Keratinocyte (primary cell): ENCODE results near the gene PACSIN2. TPM values are rescaled to one million over a fixed set of nuclear protein-coding genes. Genes with fewer than 3 reads are reported as not detected.

Source experiments
- DNase-seq: peaks from one replicate; pipeline ENCODE4 v3.0.0-alpha.2; 2011; ENCODE audit warnings: low read depth, missing footprints, low spot score
- FAIRE-seq: peaks from 2 replicates; lab custom pipeline; 2011; peaks lifted over from hg19 to GRCh38; lab: Jason Lieb, UNC
- H2AFZ ChIP-seq: 2 replicates; pipeline ENCODE4 v1.6.0; 2012; ENCODE audit warnings: low read length, control low read depth, inconsistent platforms; ENCODE audit not compliant: control insufficient read depth
- H3K27ac ChIP-seq: 2 replicates; pipeline ENCODE4 v1.5.1; 2011; ENCODE audit warnings: low read length; ENCODE audit not compliant: control insufficient read depth, insufficient read depth
- H3K27me3 ChIP-seq: 3 replicates; pipeline ENCODE4 v1.6.0; 2011; ENCODE audit warnings: low read length; ENCODE audit not compliant: control insufficient read depth, insufficient read depth; ENCODE audit errors: extremely low read depth
- H3K36me3 ChIP-seq, 2 experiments: 2 replicates in 1 of 2; 3 replicates in 1 of 2; pipeline ENCODE4 v1.5.1; 2011; ENCODE audit warnings: low read length in 2 of 2, mild to moderate bottlenecking in 1 of 2; ENCODE audit not compliant: control insufficient read depth in 2 of 2, insufficient read depth in 2 of 2; ENCODE audit errors: extremely low read depth in 1 of 2
- H3K4me1 ChIP-seq: 3 replicates; pipeline ENCODE4 v1.5.1; 2011; ENCODE audit warnings: low read length; ENCODE audit not compliant: control insufficient read depth, insufficient read depth; ENCODE audit errors: extremely low read depth
- H3K4me2 ChIP-seq: 3 replicates; pipeline ENCODE4 v1.6.0; 2011; ENCODE audit warnings: low read depth, low read length; ENCODE audit not compliant: control insufficient read depth, insufficient read depth; ENCODE audit errors: extremely low read depth
- H3K4me3 ChIP-seq, 3 experiments: fragments of 200-600 bp in 1 of 3; sonication (generic) in 1 of 3; 2 replicates in 2 of 3; 3 replicates in 1 of 3; pipeline ENCODE4 v1.5.1; 2011 to 2016; ENCODE audit warnings: low read length in 3 of 3, mild to moderate bottlenecking in 3 of 3, control low read depth in 2 of 3, inconsistent platforms in 1 of 3, low read depth in 1 of 3, mixed read lengths in 1 of 3, mixed run types in 1 of 3, moderate library complexity in 1 of 3; ENCODE audit not compliant: control insufficient read depth in 2 of 3, insufficient read depth in 2 of 3; ENCODE audit errors: extremely low read depth in 1 of 3
- H3K79me2 ChIP-seq: 2 replicates; pipeline ENCODE4 v1.6.0; 2012; ENCODE audit warnings: low read length; ENCODE audit not compliant: control insufficient read depth, insufficient read depth
- H3K9ac ChIP-seq: 3 replicates; pipeline ENCODE4 v1.6.0; 2011; ENCODE audit warnings: low read length; ENCODE audit not compliant: control insufficient read depth, insufficient read depth; ENCODE audit errors: extremely low read depth
- H3K9me1 ChIP-seq: 3 replicates; pipeline ENCODE4 v1.6.0; 2011; ENCODE audit warnings: low read length; ENCODE audit not compliant: control insufficient read depth, insufficient read depth; ENCODE audit errors: extremely low read depth
- H3K9me3 ChIP-seq: 2 replicates; pipeline ENCODE4 v1.5.1; 2012; ENCODE audit warnings: low read depth, low read length; ENCODE audit not compliant: control insufficient read depth
- H4K20me1 ChIP-seq: 3 replicates; pipeline ENCODE4 v1.6.0; 2011; ENCODE audit warnings: low read length; ENCODE audit not compliant: control insufficient read depth, insufficient read depth; ENCODE audit errors: extremely low read depth
- CTCF ChIP-seq, 3 experiments: IDR thresholded peaks in 1 of 3; conservative IDR thresholded peaks in 1 of 3; optimal IDR thresholded peaks in 1 of 3; 2 replicates in 2 of 3; 3 replicates in 1 of 3; pipeline versions ENCODE3 to v1.5.1; 2011; ENCODE audit warnings: low read length in 3 of 3, mild to moderate bottlenecking in 3 of 3, moderate library complexity in 2 of 3, control low read depth in 1 of 3, inconsistent platforms in 1 of 3; ENCODE audit not compliant: insufficient read depth in 2 of 3; ENCODE audit errors: extremely low read depth in 1 of 3
- EZH2 ChIP-seq: IDR thresholded peaks from one replicate; pipeline ENCODE4 v1.6.1; 2012; ENCODE audit warnings: inconsistent platforms, mild to moderate bottlenecking, low read length, moderate library complexity
- dilution Hi-C: fragments of 300-500 bp; cut with MboI; formaldehyde crosslinking; loops from one replicate; pipeline ENCODE4 v1.7.0; 2020; ENCODE audit warnings: low sequenced_read_pairs; ENCODE audit not compliant: extremely low pct_ligation_motif_present
- polyA plus RNA-seq, 5 experiments: library from polyadenylated mRNA; depleted of rRNA in 3 of 5; stranded (reverse) in 3 of 5; stranded (forward) in 1 of 5; unstranded in 1 of 5; fragments of >200 nt; gene quantifications; 1 replicate in 1 of 5; 2 replicates in 3 of 5; 3 replicates in 1 of 5; pipeline versions ENCODE4 v1.2.1 to v1.2.3, GENCODE V29; 2011 to 2012; ENCODE audit warnings: missing spikeins in 2 of 5, low read depth in 1 of 5, low replicate concordance in 1 of 5

The PACSIN2 gene
- polyA plus RNA-seq, 1 donor (not counting 4 experiments of a cell fraction or from before 2014, with no cell fraction given), result 55.5 TPM

- Histone ChIP-seq H3K4me3 (no peak overlapping the region), H3K4me1 (peaks cover 5% of the 10 kb centered on the region), H3K9me3 (no peaks in the 10 kb centered on the region), H3K36me3 (peaks cover 33 to 45% of the 10 kb centered on the region in 2 experiments), H3K9me1 (no peaks in the 10 kb centered on the region), H3K9ac (no peak overlapping the region), H2AFZ (no peak overlapping the region), H3K4me2 (no peak overlapping the region), H3K79me2 (no peaks in the 10 kb centered on the region), H3K27me3 (no peaks in the 10 kb centered on the region), H4K20me1 (no peaks in the 10 kb centered on the region), H3K27ac (no peak overlapping the region)
- dilution Hi-C loops, result no loop called here
- no peak for FAIRE-seq
- TF ChIP-seq EZH2, result no peak
- no peak for TF ChIP-seq CTCF (optimal IDR thresholded peaks at IDR 0.05 in 1 of 3, IDR thresholded peaks at IDR 0.05 in 1 of 3, conservative IDR thresholded peaks at IDR 0.05 in 1 of 3; ENCODE audit: extremely low read depth in 1 of 3, insufficient read depth in 2 of 3, low read length in 3 of 3)
- DNase-seq, result no peak
Measured at GRCh38 chr22:42887120-42887519, 127.8 kb downstream of the PACSIN2 start.

- H3K27ac ChIP-seq, result no peak overlapping the region
- no peaks in the 10 kb centered on the region for H3K27me3 ChIP-seq
- TF ChIP-seq EZH2, result no peak
- no peak for TF ChIP-seq CTCF (optimal IDR thresholded peaks at IDR 0.05 in 1 of 3, IDR thresholded peaks at IDR 0.05 in 1 of 3, conservative IDR thresholded peaks at IDR 0.05 in 1 of 3; ENCODE audit: extremely low read depth in 1 of 3, insufficient read depth in 2 of 3, low read length in 3 of 3)
- no peak overlapping the region for H3K4me3 ChIP-seq
- H3K9me1 ChIP-seq, result no peaks in the 10 kb centered on the region
- H2AFZ ChIP-seq, result no peak overlapping the region
- peaks cover 2% of the 10 kb centered on the region for H4K20me1 ChIP-seq
- no peak for FAIRE-seq
- H3K79me2 ChIP-seq, result no peaks in the 10 kb centered on the region
- dilution Hi-C loops, result no loop called here
- peaks cover 5% of the 10 kb centered on the region for H3K4me1 ChIP-seq
- no peaks in the 10 kb centered on the region for H3K9me3 ChIP-seq
- peaks cover 38 to 50% of the 10 kb centered on the region in 2 experiments for H3K36me3 ChIP-seq
- no peak overlapping the region for H3K4me2 ChIP-seq
- H3K9ac ChIP-seq, result no peak overlapping the region
- DNase-seq, result no peak
Measured at GRCh38 chr22:42885446-42885845, 129.5 kb downstream of the PACSIN2 start.
